Activated CD8-positive, alpha-beta memory T cell treated with anti-CD3 and anti-CD28 coated beads, Interleukin-2, amount 50 U/mL, for 4 hours (primary cell): ENCODE results near the gene UNK.

Experiments used
- DNase-seq: peaks from one replicate; pipeline ENCODE4 v3.0.0-alpha.2; 2020

UNK gene

DNA sequence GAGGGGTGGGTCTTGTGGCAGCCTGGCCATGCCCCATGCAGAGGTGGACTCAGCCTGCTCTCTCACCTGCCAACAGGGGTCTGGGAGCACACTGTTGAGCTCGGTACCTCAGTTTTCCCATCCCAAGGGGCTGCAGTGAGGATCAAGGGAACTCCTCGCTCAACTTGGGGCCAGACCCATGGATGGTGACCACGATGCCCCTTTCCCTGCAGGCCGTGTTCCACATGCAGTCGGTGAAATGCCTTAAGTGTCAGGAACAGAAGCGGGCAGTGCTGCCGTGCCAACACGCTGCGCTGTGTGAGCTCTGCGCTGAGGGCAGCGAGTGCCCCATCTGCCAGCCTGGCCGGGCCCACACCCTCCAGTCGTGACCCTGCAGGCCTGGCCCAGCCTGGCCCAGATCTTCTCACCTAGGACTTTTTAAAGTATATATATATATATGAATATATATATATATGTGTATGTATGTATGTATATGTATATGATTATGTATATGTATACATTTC, 39.5 kb downstream of the UNK start:
- no peak for DNase-seq

- no peak for DNase-seq
Measured at GRCh38 chr17:75824666-75825065, 40.1 kb downstream of the UNK start.

DNA sequence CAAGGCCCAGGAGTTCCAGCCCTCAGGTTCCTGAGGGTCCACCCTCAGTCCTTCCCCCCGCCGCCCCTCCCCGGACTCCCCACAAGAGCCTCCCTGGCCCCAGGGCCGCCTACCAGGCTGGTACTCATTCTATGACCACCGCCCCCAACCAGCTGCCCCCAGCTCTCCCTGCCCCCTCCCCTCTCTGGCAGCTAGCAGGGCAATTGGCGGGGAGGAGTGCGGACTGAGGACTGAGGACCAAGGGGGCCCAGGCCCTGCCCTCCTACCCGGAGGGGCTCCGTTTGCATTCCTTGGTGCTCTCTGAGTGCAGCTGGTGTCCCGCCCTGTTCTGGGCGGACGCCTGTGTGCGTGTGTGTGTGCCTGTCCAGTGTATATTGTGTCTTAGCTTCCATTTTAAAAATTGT, 40.5 kb downstream of the UNK start:
- no peak for DNase-seq

- DNase-seq: no peak
Measured at GRCh38 chr17:75825748-75826370, 41.3 kb downstream of the UNK start.

GRCh38 chr17:75826561-75827307, 42.1 kb downstream of the UNK start:
- DNase-seq: no peak

DNA sequence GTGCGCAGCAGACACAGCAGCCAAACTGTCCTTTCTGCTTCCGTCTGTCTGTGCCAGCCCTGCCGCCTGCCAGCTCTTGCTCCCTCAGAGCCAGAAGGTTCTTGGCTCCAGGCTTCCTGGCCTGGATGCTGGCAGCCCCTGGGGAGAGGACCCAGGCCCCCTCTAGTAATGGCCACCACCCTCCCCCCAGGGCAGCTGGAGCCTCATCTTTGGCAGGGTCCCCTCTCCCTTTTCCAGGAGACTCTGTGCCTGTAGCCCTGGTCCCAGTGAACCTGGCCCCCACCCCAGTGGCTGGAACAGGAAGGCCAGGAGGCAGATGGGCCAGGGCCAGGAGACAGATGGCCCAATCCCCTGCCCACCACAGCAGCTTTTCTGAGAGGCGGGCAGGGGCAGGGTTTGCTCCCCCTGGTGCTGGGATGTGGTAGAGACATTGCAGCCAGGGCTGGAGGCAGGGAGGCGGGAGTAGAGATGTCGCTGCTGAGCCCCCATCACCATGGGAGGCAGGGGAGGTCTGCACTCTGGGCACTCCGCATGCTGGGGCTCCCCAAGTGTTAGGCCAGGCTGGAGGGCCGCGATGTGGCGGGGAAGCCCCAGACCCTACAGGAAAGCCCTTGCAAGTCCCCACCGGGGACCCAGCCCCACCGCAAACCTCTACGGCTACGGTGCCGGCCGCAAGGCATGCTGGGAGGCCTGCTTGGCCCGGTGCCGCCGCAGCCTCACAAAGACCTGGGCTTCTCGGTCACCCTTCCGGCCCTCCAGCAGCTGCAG, 42.9 kb downstream of the UNK start:
- peak; percentile 75 for DNase-seq

DNA sequence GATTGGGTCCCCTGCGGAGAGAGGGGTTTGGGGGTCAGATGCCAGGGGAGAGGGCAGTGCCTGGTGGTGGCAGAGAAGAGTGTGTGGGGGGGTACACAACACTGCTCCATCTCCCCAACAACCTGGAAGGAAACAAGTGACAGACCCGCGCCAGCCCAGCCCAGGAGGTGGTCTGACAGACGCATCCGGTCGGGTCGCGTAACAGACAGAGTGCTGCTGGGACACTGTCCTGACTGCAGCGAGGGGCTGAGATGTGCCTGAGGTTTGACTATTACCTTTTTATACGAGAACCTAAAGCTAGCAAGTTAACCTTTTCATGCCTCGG, 43.4 kb downstream of the UNK start:
- no peak for DNase-seq

- DNase-seq: no peak
Measured at GRCh38 chr17:75828741-75829140, 44.1 kb downstream of the UNK start.

GRCh38 chr17:75829747-75830146, 45.1 kb downstream of the UNK start:
- no peak for DNase-seq

- peak; percentile 50 for DNase-seq
Measured at GRCh38 chr17:75830164-75831031, 45.8 kb downstream of the UNK start.

GRCh38 chr17:75831032-75831571, 46.5 kb downstream of the UNK start:
- no peak for DNase-seq

DNA sequence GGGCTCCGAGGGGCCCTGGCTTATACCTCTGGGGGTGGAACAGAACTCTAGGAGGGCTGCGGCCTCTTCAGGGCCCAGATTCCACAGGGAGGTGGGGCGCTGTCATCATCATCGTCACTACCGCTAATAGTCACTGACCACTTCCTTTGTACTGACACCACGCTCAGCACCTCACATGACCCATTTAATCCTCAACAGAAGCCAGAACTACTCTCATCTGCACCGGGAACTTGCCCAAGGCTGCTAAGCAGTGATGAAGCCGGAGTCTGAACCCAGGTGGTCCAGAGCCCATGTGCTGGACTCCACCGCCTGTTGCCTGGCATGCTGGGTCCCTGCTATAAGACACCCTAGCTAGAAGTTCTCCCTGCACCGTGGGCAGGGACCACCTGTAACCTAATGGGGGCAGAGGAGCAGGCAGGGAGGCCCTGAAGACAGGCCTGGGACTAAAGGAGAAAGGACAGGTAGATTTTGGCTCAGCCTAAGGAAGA, 47.6 kb downstream of the UNK start:
- DNase-seq: peak; percentile 47

DNA sequence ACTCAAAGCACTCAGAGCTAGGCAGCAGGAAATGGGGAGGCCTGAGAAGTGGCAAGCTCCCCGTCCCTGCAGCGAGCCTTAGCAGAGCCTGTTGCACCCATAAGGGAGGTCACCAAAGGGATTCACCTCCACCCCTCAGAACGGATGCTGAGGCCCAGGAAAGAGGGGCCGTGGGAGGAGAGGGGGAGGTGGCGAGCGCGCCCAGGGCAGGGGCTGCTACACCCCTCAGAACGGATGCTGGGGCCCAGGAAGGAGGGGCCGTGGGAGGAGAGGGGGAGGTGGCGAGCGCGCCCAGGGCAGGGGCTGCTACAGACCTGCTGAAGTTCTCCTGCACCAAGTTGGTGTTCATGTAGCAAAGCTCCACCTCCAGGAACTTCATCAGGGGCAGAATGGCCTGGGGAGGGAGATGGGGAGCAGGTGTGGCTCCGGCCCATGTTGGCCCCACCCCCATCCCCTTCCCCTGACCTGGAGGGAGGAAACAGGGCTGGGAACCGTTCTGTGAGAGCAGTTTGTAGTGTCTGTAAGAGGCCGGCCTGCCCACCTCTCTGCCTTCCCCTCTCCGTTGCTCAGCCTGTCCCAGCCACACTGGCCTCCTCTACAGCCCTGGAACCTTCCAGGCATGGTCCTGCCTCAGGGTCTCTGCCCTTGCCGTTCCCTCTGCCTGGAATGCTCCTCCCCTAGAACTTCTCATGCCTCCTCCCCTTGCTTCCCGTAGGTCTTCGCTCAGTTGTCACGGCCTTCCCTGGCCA, 48.2 kb downstream of the UNK start:
- DNase-seq: no peak

DNA sequence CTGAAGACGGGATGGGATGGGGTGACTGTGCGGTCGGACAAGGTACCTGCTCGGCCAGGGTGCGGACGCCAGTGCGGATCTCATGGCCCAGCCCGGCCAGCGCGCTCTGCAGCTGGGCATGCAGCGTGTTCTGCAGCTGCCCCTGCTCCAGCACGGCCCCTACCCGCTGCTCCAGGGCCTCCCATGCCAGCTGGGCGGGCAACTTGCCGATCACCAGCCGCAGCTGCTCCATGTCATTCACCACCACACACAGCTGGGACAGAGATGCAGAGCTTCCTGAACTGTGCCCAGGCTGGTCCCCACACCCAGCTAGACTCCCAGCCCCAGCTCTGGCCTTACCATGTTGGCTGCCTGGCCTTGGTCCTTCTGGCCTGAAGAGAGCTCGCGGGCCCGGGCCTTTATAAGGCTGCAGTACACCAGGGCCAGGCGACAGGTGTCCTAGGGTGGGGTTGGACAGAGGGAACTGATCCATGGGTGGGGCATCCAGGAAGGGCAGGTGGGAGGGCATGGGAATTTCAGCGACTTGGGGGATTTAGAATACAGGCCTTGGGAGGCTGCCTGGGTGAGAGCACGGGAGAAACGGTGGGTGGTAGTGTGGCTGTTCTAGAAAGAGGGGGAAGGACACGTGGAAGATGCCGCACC, 49.8 kb downstream of the UNK start:
- no peak for DNase-seq

DNA sequence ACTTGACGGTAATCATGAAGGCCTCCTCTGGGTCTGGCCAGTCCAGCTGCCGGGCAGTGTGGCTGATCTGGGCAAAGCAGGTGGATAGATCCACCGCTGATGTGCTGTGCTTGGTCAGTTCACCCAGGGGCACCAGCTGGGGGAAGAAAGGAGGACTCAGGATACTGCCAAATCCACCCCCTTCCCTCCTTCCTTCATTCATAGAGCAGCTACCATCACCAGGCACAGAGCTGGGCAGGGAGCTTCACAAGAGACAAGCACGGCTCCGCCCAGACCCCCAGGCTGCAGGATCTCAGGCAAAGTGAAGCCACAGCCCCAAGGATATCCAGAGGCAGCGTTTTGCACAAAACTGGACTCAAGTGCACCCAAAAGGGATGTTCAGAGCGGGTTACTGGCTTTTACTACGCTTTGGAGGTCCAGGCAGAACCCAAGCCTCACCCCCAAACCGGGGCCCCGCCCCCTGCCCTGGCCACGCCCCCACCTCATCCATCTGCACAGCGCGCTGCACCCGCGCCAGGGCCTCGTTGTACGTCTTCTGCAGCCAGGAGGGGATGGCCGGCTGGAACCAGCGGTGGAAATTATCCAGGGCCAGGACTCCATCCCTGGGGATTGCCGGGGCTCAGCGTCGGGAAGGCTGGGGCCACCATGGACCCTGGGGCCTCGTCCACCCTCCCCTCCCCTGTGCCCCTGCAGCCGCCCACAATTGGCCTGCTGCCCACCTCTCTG, 50.5 kb downstream of the UNK start:
- DNase-seq: no peak

DNA sequence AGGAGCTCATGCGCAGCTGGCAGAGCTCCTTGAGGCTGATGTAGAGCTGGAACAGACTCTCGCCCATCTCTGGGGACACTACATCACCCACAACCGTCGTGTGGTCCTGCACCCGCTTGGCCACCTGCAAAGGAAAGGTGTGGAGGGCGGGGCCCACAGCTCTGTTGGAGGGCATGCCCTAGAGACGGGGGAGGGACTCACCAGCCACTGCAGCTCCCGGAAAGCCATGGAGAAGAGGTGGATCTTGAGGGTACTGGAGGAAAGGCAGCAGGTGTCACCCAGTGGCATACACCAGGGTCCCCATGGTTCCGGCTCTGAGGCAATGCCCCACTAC, 51.0 kb downstream of the UNK start:
- no peak for DNase-seq

- no peak for DNase-seq
Measured at GRCh38 chr17:75836605-75837004, 52.0 kb downstream of the UNK start.

- DNase-seq: no peak
Measured at GRCh38 chr17:75837899-75838298, 53.3 kb downstream of the UNK start.

DNA sequence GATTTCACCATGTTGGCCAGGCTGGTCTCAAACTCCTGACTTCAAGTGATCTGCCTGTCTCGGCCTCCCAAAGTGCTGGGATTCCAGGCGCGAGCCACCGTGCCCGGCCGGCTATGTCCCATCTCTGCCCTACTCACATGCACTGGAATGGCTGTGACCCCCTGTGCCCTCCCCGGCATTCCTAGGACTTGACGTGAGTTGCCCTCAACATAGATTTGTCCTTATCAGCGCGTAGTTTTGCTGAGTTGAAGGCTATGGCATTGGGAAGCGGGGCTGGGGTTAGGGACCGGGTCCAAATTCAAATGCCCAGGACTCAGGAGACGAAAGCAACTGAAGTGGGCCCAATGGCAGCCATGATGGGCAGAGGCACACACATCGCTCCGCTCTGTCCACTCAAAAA, 53.8 kb downstream of the UNK start:
- DNase-seq: no peak

DNA sequence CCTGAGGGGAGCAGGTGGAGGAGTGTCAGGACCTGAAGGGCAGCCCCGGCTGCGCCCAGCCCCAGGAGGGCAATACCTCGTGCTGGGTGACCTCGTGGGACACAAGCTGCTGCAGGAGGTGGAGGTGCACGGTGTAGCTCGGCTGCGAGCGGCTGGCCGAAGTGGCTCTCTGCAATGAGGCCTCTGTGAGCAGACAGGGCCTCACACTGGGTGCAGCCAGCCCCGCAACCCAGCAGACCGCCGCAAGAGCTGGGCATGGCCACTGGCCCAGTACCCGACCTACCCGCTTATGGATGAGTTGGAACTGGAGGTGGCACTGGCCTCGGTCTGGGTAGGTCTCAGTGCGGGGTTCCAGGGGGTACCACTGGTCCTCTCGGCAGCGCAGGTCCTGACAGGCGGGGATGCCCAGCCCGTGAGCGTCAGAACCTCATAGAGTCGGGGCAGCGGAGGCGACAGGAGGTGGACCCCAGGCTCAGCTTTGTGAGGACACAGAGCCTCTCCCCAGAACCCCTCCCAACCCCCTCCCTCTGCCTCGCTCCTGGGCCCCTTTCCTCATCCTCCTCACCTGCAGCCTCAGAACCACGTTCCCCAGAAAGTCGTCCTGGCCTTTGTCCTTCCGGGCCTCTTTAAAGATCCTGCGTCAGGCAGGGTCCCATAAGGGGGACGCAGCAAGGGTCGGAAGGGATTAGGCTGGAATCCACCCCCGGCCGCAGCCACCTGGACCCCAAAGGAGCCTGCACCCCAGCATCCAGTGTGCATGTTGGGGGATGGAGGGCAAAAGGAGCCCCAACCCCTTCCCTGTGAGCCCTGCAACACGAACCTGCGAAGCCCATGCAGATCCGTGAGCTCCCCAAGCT, 55.6 kb downstream of the UNK start:
- no peak for DNase-seq
